Measurements from ENCODE around the gene ITPK1. TPM values are rescaled to one million over a fixed set of nuclear protein-coding genes. Genes with fewer than 3 reads are reported as not detected.

ITPK1 gene
- total and polyA plus RNA-seq, 2 experiments from 2014 or later = 35.9 to 101 TPM

GRCh38 chr14:93045211-93045674, 70.5 kb downstream of the ITPK1 start:
- peak overlapping the region; percentile 3; the same call in 1 of the 2 replicates for H3K27ac ChIP-seq (ENCODE audit: low read depth)
- Mint-ChIP-seq H3K9me3 (no peaks in the 10 kb centered on the region; the same call in 1 of the 3 replicates), H3K36me3 (ENCODE audit: low read depth) (peaks cover 20% of the 10 kb centered on the region; the same call in 2 of the 3 replicates), H3K27ac (peak overlapping the region; percentile 53; the same call in 1 of the 2 replicates), H3K4me1 (peaks cover 90% of the 10 kb centered on the region), H3K27me3 (ENCODE audit: insufficient read depth, low read depth, poor library complexity) (peaks cover 42% of the 10 kb centered on the region), H3K4me3 (no peak overlapping the region)
- H3K4me1 ChIP-seq (ENCODE audit: insufficient read depth) = peaks cover 66% of the 10 kb centered on the region
- no peaks in the 10 kb centered on the region for H3K9me2 ChIP-seq (ENCODE audit: insufficient read depth)
- H2AFZ ChIP-seq = no peak overlapping the region
- DNase-seq (ENCODE audit: low spot score) (peak; percentile 52), ATAC-seq (peak; percentile 58)
- no peak overlapping the region for H3K4me2 ChIP-seq
- no peak overlapping the region for H3K4me3 ChIP-seq
- H3K36me3 ChIP-seq (ENCODE audit: insufficient read depth) = peaks cover 3% of the 10 kb centered on the region; the same call in 1 of the 2 replicates
- H3F3A ChIP-seq (replicated peaks; ENCODE audit: low read depth) = 0 out of 2 replicates have a peak, but pooled peaks cover 4% of the 10 kb centered on the region
- TF ChIP-seq JUNB (IDR thresholded peaks at IDR 0.05; ENCODE audit: unreplicated experiment) (no peak), CTCF (conservative IDR thresholded peaks at IDR 0.05; ENCODE audit: low read depth in 2 of 2) (no peak), ZNF331 (CRISPR knock-in tag; IDR thresholded peaks at IDR 0.05; ENCODE audit: low read depth) (no peak), POLR2AphosphoS5 (IDR thresholded peaks at IDR 0.05; ENCODE audit: low read depth) (no peak), NANOG (IDR thresholded peaks at IDR 0.05; ENCODE audit: borderline replicate concordance) (no peak), REST (IDR thresholded peaks at IDR 0.05; ENCODE audit: unreplicated experiment) (no peak), CREB1 (CRISPR knock-in tag; IDR thresholded peaks at IDR 0.05; ENCODE audit: low read depth) (no peak), ETS1 (IDR thresholded peaks at IDR 0.05) (no peak), EZH2 (IDR thresholded peaks at IDR 0.05; ENCODE audit: low read depth, unreplicated experiment) (no peak), EZH2phosphoT487 (IDR thresholded peaks at IDR 0.05; ENCODE audit: unreplicated experiment) (no peak), ZNF462 (CRISPR knock-in tag; IDR thresholded peaks at IDR 0.05) (no peak), STAT1 (IDR thresholded peaks at IDR 0.05; ENCODE audit: unreplicated experiment) (no peak), ZNF114 (CRISPR knock-in tag; IDR thresholded peaks at IDR 0.05) (no peak)
- H4K20me1 ChIP-seq (replicated peaks; ENCODE audit: insufficient read depth) = peaks cover 25% of the 10 kb centered on the region
- no peaks in the 10 kb centered on the region for H3K27me3 ChIP-seq (ENCODE audit: insufficient read depth)
- H3K79me2 ChIP-seq (replicated peaks; ENCODE audit: insufficient read depth) = peaks cover 90% of the 10 kb centered on the region

Data from GM23338 (cell line).